Adrenal gland (tissue), 5 donors: ENCODE data around the gene TAAR1.
"Not testable (repeated sequence)": the region's sequence is repeated elsewhere in the genome, so short reads cannot be mapped to it uniquely, and the experiment has no call there.

ENCODE experiments used
- POLR2A ChIP-seq, 2 donors: fragments of 450-650 bp; IDR thresholded peaks; one replicate each; pipeline ENCODE4 v1.6.1; 2017; ENCODE audit warnings: antibody characterized with exemption in 2 of 2, mild to moderate bottlenecking in 2 of 2, moderate library complexity in 1 of 2
- TF ChIP-seq, protein P1 (sequence below), 6 experiments: fragments of 450-650 bp in 4 of 6; fragments of 200-600 bp in 2 of 6; sonication (generic) in 1 of 6; IDR thresholded peaks; 1 replicate in 5 of 6; 2 replicates in 1 of 6; pipeline versions ENCODE4 v1.5.1 to v1.8.0; 2016 to 2021; ENCODE audit warnings: antibody characterized with exemption in 6 of 6, mild to moderate bottlenecking in 2 of 6, moderate library complexity in 1 of 6
- donor health status: DM: no; HTN: no; CAD: no.

DNA sequence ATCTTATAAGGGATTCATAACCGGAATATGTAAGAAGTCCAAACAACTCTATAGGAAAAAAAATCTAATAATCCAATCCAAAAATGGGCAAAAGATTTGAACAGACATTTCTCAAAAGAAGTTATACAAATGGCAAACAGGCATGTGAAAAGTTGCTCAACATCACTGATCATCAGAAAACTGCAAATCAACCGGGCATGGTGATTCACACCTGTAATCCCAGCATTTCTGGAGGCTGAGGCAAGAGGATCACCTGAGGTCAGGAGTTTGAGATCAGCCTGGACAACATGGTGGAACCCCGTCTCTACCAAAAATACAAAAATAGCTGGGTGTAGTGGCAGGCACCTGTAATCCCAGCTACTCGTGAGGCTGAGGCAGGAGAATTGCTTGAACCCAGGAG lies 47.8 kb upstream of the TAAR1 start:
- TF ChIP-seq, protein P1, sequence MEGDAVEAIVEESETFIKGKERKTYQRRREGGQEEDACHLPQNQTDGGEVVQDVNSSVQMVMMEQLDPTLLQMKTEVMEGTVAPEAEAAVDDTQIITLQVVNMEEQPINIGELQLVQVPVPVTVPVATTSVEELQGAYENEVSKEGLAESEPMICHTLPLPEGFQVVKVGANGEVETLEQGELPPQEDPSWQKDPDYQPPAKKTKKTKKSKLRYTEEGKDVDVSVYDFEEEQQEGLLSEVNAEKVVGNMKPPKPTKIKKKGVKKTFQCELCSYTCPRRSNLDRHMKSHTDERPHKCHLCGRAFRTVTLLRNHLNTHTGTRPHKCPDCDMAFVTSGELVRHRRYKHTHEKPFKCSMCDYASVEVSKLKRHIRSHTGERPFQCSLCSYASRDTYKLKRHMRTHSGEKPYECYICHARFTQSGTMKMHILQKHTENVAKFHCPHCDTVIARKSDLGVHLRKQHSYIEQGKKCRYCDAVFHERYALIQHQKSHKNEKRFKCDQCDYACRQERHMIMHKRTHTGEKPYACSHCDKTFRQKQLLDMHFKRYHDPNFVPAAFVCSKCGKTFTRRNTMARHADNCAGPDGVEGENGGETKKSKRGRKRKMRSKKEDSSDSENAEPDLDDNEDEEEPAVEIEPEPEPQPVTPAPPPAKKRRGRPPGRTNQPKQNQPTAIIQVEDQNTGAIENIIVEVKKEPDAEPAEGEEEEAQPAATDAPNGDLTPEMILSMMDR (IDR thresholded peaks at IDR 0.05), result not testable (repeated sequence)
- not testable (repeated sequence) for TF ChIP-seq POLR2A (IDR thresholded peaks at IDR 0.05)
